ENCODE data around the gene PRRC2B.
"Not testable (repeated sequence)": the region's sequence is repeated elsewhere in the genome, so short reads cannot be mapped to it uniquely, and the experiment has no call there.

The PRRC2B gene

DNA sequence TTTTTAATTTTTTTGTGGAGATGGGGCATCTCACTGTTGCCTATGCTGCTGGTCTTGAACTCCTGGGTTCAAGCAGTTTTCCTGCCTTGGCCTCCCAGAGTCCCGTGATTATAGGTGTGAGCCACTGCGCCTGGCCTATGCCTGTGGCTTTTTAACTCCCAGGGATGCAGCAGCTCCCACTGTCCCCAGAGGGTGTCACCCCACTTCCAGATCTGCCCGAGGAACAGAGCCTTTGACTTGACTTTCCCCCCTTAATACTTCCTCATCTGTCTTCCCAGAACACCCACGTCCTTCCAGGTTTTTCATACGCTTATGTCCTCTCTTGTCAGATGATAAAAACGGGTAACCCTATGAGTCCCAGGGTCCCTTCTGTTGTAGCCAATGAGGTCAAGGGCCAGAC, 7.6 kb upstream of the PRRC2B start:
- no peak for DNase-seq (ENCODE audit: low read depth, low spot score)

DNA sequence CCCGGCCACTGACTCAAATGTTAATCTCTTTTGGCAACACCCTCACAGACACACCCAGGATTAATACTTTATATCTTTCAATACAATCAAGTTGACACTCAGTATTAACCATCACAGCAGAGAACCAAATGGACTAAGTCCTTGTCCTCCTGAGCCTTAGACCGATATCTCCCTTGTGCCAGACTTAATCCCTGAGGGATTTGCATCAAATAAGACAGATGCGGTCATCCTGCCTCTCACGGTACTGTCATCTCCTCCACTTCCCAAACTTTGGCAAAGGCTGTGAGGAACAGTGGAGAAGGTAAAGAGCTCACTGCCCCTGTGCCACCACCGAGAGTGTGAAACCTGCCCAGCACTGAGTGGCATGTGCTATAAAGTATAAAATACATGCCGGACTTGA, 6.5 kb upstream of the PRRC2B start:
- DNase-seq (ENCODE audit: low read depth, low spot score) = no peak

DNA sequence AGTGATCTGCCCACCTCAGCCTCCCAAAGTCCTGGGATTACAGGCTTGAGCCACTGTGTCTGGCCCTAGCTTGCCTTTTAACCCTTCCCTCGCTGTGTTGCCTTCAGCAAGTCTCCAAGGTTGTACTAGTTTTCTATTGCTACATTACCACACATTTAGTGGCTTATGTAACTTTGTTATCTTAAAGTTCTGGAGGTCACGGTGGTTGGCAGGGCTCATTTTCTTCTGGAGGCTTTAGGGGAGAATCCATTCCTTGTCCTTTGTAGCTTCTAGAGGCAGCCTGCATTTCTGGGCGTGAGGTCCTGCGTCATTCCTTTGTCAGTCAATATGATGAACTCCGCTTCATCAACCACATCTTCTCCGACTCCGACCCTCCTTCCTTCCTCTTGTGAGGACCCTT, 2.9 kb upstream of the PRRC2B start:
- DNase-seq (ENCODE audit: low read depth, low spot score) = no peak

DNA sequence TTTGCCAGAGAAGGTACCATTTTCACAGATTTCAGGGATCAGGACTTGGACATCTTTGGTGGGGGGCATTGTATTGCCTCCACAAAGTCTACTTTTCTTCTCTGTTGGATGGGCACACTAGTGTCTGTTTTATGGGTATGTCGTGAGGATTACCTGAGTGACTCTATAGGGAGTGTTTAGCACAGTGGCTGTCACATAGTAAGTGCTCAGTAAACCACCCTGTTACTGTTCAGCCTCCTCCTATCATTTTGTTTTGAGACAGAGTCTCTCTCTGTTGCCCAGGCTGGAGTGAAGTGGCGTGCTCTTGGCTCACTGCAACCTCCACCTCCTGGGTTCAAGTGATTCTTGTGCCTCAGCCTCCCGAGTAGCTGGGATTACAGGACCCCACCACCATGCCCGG, 2.4 kb upstream of the PRRC2B start:
- DNase-seq (ENCODE audit: low read depth, low spot score) = no peak

DNA sequence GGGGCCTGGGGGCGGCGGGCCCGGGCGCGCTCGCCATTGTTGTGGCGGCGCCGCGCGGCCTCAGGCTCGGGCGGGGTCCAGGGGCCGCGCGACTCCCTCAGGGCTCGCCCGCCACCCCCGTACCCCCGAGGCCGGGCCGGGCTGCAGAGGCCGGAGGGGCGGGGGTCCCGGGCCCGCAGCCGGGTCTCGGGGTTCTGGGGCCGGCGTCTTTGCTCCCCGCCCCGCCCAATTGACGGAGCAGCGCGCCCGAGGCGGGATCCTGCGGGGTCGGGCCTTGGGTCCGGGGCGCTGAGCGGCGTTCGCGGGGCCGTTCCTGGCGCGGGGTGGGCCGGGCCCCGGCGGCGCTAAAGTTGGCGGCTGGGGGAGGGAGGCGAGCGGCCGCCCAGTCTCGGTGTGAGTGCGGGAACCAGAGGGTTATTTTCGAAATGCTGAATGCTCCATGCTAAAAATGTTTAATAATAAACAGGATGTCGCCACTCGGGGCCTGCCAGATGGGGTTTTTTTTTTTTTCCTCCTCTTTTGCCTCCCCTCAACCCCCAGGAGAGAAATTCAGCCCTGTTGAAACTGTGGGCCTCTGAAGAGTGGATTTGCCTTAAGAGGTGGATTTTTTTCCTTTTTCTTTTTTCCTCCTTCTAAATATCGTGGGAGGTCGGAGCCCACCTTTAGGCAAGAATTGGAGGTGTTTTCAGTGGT, 724 bp downstream of the PRRC2B start:
- DNase-seq (ENCODE audit: low read depth, low spot score) = no peak

DNA sequence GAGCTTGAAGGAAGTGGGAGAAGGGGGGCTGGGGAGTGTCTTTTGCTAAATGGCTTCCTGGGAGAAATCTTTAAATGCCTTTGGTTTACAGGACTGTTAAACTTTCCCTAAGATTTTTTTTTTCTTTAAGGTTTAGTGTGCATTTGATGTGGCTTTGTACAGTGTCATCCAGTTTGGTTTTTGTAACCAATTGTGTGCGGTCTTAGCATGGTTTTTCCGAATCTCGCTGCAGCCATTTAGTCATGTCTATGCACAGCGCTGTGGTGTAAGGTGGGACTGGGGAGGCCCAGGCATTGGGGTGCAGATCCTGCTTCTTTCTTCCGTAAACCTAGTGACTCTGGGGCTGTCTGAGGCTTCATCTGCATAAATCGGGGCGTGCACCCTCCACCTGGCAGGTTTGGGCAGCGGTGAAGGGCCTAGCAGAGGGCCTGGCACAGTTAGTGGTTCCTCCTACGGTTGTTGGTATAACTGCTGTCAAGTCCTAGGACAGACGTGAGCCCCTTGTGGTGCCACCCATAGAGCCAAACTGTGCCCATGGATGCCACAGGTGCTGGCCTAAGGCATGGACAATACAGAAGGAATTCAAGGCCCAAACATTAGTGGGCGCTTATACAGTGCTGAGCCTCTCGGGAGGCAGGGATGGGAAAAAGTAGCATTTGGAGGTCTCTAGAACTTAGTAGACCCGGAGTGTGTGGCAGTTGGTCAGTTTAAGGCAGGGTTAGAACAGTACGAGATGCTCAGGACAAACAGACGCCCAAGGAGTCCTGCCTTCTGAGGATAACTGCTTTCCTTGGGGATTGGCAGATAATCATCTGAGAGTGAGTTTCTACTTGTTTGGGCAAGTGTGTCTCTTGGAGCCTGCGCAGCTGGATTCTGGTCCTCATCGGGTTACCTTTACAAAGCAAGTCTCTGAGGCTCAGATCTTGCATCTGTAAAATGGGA, 1.5 kb downstream of the PRRC2B start:
- no peak for DNase-seq (ENCODE audit: low read depth, low spot score)

DNA sequence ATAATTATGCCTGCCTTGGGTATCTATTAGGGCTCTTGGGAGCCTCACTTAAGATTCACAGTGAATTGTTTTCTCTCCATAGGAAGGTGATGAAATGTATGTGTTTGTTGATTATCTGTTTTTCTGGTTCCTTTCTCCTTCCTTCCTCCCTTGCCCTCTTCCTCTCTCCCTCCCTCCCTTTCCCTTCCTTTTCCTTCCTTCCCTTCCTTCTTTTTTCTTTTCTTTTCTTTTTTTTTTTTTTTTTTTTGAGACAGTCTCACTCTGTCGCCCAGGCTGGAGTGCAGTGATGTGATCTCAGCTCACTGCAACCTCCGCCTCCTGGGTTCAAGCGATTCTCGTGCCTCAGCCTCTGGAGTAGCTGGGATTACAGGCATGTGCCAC, 2.2 kb downstream of the PRRC2B start:
- not testable (repeated sequence) for DNase-seq (ENCODE audit: low read depth, low spot score)

DNA sequence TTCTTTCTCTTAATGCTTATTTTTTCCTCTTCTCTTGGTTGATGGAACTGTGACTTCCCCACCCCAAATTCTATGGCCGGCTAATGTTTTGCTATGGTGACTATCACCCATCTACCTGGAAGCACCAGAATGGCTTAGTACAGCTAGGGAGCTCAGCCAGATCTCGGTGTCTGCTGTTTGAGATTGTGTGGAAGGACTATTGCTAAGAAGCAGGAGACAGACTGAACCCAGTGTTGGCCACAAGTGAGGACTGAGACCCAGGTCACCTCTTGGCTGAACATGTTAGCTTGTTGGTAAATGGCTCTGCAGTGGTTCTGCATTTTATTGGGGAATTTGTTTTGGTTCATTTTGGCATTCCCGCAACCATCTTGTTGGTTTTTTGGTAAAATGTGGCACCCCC, 2.7 kb downstream of the PRRC2B start:
- no peak for DNase-seq (ENCODE audit: low read depth, low spot score)

DNA sequence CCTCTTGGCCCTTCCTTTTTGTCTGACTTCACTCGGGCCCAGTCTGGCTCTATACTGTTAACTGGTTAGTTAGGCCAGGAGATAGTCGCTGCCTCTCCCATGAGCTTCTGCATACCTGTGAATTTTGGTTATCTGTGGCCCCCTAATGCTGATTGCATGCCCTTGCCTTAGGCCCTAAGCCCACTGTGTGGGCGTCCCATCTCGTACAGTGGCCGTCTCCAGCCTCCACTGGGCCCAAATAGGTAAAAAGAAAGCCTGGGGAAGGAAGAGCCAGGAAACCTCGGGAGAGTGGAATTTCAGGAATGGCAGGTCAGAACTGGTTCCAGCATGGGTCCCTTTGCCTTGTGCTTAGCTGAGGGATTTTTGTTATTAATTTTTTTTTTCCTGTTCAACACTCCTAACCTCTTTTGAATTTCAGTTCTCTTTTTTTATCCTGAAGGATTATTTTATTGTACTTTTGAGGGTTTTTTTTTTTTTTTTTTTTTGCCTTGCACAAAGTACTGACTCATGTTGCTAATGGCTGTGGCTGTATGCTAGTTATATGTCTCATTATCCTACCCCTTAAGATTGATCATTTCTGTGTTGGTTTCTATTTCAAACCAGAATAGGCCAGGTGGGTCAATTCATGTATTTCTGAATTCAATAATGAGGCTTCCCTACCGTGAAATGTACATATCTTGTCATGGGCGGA, 3.4 kb downstream of the PRRC2B start:
- no peak for DNase-seq (ENCODE audit: low read depth, low spot score)

DNA sequence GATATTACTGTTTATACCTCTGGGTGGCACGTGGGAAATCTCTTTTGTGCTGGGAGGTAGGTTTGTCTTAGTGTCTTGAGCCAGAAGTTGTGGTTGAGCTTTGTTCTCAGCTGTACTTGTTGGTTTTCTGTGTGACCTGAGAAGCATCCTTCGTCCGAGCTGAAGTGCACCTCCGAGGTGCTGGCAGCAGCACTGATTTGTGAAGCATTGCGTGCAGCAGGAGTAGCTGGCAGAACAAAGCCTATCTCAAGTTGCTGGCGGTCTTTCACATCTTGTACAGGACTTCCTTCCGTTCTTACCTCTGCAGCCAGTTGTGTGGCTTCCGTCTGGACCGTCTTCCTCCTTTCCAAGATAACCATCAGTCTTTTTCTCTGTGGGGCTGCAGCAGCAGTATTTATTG, 4.3 kb downstream of the PRRC2B start:
- no peak for DNase-seq (ENCODE audit: low read depth, low spot score)

DNA sequence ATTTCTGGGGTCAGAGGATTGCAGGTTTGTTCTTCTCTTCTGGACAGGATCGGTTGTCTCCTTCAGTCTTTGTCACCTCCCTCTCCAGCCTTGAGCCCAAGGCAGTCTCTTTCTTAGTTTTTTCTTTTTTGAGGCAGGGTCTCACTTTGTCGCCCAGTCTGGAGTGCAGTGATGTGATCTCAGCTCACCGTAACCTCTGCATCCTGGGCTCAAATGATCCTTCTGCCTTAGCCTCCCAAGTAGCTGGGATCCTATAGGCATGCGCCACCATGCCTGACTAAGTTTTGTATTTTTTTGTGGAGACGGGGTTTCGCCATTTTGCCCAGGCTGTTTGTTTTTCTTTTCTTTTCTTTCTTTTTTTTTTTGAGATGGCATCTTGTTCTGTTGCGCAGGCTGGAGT, 6.1 kb downstream of the PRRC2B start:
- no peak for DNase-seq (ENCODE audit: low read depth, low spot score)

DNA sequence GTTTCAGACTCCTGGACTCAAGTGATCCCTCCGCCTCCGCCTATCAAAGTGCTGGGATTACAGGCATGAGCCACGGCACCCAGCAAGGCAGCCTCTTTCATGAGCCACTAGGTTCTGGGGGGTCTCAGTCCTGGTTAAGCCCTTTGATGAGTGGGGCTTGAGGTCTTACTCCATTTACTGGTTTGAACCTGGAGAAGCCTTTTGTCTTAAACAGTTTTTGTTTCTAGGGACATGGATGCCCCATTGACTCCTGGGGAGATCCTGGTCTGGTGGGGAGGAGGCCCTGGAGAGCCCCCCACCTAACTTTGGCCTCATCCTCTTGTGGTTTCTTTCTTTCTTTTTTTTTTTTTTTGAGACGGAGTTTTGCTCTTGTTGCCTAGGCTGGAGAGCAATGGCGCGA, 6.7 kb downstream of the PRRC2B start:
- DNase-seq (ENCODE audit: low read depth, low spot score) = no peak

DNA sequence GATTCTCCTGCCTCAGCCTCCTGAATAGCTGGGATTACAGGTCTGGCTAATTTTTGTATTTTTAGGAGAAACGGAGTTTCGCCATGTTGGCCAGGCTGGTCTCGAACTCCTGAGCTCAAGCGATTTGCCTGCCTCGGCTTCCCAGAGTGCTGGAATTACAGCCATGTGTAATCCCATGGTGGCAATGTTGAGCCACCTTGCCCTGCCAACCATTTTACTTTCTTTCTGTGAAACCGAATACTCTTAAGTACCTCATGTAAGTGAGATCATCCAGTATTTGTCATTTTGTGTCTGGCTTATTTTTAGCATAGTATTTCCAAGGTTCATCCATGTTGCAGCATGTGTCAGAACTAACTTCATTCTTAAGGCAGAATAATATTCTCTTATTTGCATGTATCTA, 8.2 kb downstream of the PRRC2B start:
- no peak for DNase-seq (ENCODE audit: low read depth, low spot score)

DNA sequence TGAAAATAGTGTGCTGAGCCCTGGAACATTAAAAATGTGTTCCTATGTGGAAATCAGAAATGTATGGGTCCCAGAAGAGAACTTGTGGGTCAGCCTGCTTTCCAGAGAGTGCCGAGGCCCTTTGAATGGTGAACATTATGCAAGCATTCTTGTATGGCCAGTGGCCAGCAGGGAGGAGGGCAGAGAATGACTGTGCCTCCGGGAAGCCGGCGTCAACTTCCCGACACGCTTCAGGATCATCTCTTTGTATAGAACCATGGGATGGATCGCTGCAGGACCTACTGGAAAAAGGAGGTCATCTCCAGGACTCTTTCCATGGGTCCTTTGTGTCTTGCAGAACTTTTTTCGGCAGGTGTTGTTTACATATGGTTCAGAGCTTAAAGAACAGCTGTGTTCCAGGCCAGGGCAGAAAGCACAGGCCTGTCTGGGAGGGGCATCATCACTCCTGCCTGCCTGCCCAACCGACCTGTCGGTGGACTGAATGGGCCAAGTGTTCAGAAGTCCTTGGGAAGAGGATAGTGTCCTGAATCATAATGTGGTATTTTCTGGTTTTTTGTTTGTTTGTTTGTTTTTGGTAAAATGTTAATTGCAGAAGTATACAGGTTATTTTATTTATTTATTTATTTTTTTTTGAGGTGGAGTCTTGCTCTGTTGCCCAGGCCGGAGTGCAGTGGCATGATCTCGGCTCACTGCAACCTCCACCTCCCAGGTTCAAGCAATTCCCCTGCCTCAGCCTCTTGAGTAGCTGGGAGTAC, 9.0 kb downstream of the PRRC2B start:
- no peak for DNase-seq (ENCODE audit: low read depth, low spot score)

DNA sequence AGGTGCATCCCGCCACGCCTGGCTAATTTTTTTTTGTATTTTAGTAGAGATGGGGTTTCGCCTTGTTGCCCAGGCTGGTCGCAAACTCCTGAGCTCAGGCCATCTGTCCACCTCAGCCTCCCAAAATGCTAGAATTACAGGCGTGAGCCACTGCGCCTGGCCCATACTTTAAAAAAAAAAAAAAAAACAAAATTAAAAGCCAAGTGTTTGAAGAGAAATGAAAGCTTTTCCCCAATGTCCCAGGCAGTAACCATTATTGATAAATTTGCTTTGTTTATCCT, 9.5 kb downstream of the PRRC2B start:
- DNase-seq (ENCODE audit: low read depth, low spot score) = no peak

DNA sequence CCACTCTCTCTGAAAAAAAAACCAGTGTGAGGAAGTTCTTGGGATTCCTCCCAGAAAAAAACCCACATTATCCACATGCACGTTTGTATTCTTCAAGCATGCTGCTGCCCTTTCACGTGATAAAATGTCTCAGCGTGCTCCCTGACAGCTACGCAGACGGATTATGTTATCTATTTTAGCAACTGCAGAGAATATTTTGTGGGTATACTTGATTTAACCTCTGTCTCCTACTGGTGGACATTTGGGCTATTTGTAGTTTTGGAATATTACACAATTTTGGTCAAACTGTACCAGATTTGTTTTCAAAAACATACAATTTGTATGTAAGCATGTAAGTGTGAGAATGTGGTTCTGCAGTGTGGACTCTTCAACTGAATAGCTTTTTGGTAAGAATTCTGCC, 10.7 kb downstream of the PRRC2B start:
- DNase-seq (ENCODE audit: low read depth, low spot score) = no peak

DNA sequence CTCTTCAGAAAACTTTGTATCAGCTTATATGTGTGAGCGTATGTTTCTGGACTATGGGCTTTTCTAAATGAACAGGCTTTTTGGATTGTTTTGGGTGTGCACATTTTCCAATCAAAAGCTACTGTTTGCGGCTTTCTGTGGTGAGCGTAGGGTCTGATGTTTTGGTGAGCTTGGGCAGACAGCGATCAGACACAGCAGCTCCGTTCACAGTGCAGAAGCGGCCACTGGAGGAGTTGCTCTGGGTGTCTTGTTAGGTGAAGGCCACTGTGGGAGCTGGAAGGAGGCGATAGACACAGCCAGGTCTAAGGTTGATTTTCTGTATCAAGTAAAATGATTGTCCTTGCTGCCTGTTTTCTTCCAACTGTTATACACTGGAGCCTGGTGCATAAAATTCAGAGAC, 11.1 kb downstream of the PRRC2B start:
- DNase-seq (ENCODE audit: low read depth, low spot score) = no peak

DNA sequence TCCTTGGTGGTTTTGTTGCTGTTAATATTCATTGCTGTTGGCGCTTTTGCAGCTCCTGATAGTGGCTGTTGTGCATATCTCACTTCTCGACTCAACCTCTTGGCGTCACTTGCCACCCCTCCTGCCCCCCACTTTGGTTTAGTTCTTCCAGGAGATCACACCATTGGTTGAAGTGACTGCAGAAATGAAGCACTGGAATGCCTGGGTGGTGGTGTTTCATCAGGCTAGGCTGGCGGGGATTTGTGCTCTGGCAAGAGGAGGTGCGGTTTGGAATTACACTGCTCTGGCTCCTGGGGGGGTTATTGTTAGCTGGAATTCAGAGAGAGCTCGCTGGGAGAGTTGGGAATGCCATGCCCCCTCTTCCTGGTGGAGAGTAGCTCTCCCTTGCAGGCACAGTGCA, 11.5 kb downstream of the PRRC2B start:
- DNase-seq (ENCODE audit: low read depth, low spot score) = no peak

DNA sequence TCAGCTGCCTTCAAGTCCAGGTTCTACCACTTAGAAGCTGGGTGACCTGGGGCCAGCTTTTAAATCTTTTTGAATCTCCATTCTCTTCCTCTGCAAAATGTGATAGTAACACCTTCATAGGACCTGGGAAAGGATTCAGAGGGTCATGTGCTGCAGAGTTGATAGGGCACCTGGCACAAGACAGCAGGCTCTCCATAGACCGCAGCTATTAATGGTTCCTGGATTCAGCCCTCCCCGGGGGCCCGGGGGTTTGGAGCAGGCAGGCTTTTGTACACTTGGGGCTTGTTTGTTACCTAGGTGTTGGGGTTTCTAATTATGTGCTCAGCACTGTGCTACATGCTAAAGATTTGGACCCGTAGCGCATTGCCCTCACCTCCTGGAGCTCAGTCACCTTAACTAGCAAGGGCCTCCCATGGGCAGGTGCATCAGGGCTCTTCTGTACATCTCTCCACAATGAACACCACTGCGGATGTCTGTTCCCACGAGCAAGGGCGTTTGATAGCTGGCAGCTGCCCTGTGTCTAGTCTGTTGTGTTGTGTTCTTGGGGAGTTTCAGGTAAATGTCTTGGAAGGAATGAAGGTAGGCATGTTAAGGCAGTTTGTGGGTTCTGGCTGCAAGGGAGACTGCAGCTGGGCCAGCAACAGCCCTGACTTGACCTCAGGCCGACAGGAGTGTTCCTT, 12.1 kb downstream of the PRRC2B start:
- DNase-seq (ENCODE audit: low read depth, low spot score) = no peak

DNA sequence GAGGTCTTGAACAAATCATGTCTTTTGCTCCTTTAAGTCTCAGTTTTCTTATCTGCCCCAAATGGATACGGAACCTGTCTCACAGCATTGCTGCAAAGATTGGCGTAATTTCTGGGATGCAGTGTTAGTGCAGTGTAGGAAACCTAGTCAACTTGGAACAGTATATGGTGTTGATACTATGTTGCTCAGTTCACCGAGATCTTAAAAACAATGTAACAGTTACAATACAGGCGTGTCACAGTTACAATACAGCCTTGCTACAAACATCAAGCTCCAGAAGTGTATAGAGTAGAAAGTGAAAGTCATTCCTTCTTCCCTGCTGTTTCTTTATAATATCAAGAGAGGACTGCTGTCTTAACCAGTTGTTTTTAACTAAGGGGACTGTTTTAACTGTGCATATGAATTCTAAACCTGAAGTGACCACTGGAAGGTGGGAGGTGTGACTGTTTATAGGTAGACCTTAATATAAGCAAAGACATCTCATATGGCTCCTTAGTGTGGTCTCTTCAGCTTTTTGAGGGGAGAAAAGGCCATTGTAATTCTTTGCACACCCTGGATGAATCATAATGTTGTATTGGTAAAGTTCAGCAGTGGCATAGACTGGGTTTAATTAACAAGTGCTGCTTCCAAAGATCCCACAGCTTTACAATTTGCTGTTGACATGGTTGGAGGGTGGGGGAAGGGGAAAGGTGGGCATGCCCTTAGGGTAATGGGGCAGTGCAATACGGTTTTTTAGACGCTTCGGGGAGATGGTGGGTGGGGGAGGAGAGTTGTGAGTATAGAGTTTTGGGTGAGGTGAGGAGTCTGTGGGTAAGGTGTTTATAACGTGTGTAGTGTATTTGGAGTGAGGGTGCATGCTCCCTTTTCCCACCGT, 12.9 kb downstream of the PRRC2B start:
- no peak for DNase-seq (ENCODE audit: low read depth, low spot score)
